NCI-H2227 (cell line): Measurements from ENCODE around the gene FBRSL1.
A peak's percentile ranks its signal among the peaks of the same experiment; 100 is the strongest.

ENCODE experiments used
- DNase-seq: peaks from one replicate; lab custom pipeline; 2025; ENCODE audit not compliant: unreplicated experiment; lab: John Stamatoyannopoulos, UW

The FBRSL1 gene

DNA sequence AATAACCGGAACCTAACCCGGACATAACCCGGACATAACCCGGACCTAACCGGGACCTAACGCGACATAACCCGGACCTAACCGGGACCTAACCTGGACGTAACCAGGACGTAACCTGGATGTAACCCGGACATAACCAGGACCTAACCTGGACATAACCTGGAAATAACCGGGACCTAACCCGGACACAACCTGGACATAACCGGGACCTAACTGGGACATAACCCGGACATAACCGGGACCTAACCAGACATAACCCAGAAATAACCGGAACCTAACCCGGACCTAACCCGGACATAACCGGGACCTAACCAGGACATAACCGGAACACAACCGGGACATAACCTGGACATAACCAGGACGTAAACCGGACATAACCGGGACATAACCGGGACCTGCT lies 6.7 kb upstream of the FBRSL1 start:
- DNase-seq, result no peak

DNA sequence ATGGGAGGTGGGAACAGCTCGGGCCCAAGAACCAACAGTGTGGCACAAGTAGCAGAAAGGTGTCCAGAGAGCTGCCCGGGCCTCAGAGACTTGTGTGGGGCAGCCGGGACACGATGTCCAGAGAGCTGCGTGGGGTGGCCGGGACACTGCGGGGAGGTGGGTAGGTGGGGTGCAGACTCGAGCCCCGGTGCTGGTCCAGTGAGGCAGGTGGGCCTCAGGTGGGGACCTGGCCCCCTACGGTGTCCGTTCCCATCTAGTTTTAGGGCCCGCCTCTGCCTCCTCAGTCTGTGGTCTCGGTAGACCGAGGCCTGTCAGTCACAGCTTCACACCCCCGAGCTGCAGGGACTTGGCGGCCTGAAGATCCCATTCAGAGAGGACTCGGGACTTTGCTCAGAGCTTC lies 6.3 kb upstream of the FBRSL1 start:
- no peak for DNase-seq

DNA sequence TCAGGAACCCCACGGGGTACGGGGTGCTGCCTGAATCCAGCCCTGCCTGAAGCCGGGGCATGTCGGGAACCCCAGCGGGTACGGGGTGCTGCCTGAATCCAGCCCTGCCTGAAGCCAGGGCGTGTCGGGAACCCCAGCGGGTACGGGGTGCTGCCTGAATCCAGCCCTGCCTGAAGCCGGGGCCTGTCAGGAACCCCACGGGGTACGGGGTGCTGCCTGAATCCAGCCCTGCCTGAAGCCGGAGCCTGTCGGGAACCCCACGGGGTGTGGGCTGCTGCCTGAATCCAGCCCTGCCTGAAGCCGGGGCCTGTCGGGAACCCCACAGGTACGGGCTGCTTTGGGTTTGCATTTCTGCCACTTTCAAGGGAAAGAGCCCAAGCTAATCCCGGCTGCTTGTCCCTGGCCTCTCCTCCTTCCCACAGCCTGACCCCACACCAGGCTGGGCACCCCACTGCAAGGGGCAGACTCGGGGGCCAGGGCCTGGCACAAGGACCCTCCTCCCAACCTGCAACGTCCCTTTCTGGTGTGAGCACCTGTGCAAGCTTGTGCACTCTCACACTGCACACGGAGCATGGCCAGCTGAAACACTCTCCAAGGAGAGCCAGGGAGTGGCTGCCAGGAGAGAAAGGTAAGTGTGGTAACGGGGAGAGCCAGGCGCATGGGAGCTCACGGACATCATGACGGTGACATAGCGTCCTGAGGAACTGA lies 5.6 kb upstream of the FBRSL1 start:
- DNase-seq, result no peak

DNA sequence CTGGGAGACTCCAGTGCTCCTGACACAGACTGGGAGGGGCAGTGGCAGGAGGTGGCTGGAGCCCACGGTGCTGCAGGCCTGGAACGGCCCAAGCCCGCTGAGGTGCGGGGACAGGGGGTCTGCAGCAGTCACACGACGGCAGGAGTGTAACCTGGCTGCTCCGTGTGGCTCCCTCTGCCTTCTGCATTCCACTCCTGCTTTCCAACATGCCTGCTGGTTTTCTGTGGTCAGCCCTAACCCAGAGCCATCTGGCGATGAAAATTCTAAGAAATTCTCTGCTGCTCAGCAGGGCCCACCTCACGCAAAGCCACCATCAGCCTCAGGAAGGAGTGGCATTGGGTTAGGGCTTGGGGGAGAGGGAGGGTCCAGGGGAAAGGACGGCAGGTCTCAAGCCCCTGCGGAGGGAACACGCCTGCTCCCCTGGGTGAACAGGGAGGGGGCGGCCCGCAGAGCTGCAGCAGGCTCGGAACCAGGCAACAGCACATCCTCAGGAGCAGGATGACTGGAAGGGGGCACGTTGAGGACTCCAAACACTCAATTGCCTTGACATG lies 5.0 kb upstream of the FBRSL1 start:
- no peak for DNase-seq

DNA sequence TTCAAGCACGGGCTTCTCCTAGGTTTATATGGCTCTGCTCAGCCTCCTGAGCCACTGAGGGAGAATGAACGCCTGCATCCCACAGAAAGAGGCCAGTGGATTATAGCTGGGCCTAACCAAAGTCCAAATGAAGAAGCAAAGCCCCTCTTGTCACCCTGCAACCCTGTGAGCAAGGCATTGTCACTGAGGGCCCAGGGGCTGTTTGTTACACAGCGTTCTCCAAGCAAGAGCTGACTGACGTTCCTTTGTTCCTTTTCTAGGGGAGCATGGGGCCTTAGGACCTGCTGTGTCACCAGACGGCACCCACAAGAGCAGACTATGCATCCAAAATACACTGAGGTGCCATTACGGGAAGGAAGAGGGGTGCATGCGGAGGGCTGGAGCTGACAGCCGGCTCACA lies 4.3 kb upstream of the FBRSL1 start:
- no peak for DNase-seq

DNA sequence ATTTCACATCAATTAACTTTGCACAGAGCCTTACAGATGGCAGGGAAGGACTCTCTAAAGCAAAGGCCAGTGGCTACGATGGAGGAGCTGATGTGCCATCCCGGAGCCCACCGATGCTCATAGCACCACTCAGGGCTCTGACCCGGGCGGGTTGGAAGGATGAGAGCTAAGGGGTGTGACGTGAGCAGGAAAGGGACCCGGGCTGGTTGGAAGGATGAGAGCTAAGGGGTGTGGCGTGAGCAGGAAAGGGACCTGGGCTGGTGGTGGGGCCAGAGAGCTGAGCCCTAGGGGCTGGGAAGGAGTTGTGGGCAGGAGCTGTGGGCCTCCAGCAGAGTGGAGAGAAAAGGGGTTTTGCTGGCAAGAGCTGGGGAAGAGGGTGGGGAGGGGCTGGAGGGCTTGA lies 3.8 kb upstream of the FBRSL1 start:
- no peak for DNase-seq

DNA sequence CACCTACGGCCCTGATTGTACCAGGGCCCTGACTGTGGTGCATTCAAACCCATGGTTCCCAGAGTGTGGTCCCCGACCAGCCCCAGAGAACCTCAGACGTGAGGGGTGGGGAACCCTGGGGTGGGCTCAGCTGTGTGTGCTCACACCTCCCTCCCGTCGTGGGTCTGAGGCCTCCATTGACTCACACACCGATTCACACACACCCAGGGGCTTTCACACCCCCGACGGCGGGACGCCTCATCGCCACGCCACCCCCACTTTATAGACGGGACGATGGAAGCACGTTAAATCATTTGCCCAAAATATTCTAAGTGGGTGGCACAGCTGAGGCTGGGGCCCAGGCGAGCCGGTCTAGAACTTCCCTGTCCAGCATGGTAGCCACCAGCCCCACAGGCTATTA lies 3.4 kb upstream of the FBRSL1 start:
- no peak for DNase-seq

DNA sequence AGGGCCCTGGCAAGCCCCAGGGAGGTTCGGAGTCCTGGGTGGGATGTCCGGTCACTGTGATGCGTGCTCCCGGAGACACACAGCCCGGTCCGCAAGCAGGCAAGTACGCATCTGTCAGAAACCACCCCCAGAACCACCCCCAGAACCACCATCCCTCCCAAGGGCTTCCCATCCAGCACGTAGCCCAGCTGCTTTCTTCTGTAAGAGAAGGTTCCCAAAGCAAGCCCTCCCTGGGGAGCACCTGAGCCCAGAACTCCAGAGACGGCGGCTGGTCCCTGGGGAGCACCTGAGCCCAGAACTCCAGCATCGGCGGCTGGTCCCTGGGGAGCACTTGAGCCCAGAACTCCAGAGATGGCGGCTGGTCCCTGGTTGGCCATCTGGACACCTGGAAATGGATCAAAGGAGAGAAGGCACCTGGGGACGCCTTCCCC lies 2.6 kb upstream of the FBRSL1 start:
- no peak for DNase-seq

DNA sequence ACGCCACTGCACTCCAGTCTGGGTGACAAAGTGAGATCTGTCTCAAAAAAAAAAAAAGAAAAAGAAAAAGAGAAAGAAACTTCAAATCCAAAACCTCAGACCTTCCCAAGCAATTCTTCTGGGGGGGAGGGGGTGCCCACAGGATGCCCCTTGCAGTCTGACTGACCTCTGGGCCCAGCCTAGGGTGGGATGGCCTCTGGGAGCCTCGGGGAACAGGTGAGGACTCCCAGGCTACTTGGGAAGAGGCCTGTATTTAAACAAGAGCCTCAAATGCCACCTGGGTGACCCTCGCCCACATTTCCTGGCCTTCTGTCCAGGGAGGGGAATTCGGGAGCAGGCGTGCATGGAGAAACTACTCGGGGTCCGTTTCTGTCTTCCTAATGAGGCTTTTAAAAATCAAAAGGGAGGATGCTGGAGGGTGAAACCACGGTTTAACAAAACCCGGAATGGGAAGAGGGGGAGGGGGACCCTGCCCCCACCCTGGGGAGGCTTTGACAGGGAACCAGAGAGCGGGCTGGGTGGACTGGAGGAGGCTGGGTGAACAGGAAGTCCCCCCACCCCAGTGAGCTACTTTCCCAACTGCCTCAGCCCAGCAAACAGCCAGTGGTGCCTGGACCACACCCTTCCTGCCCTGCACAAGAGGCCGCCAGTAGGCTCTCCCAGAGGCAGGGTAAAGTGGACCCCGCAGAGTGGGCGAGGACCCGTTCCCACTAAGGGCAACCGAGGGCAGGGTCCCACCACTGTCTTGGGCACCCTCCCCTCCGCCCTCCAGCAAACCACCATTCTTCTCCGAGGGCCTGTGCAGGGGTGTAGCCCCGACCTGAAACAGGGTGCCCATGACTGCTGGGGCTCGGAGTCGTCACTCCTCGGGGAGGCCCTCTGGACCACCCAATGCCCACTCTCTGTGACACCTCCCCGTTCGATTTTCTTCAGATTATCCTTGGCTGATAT lies 1.5 kb upstream of the FBRSL1 start:
- DNase-seq, result no peak

DNA sequence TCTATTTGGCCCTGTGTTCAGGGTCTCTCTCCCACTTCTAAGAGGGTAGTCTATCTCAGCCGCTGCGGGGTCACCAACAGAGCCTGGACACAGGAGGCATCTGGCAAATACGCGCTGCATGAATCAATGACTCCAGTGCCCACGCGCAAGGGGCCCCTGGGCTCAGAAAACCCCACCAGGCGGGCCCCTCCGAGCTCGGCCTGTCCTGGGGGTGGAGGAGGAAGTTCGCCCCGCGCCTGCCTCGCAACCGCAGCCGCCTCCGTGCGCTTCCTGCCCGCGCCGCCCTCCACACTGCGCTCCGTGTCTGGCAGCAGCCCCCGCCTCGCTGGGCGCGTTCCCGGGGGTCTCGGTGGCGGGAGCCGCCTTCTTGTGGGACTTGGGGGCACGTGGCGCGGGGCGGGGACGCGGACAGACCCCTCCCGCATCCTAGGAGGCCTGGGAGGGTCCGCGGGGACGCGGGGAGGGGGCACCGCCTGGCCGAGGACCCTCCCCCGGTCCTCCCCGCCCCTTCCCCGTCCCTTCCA lies 811 bp upstream of the FBRSL1 start:
- DNase-seq, result peak; percentile 80

DNA sequence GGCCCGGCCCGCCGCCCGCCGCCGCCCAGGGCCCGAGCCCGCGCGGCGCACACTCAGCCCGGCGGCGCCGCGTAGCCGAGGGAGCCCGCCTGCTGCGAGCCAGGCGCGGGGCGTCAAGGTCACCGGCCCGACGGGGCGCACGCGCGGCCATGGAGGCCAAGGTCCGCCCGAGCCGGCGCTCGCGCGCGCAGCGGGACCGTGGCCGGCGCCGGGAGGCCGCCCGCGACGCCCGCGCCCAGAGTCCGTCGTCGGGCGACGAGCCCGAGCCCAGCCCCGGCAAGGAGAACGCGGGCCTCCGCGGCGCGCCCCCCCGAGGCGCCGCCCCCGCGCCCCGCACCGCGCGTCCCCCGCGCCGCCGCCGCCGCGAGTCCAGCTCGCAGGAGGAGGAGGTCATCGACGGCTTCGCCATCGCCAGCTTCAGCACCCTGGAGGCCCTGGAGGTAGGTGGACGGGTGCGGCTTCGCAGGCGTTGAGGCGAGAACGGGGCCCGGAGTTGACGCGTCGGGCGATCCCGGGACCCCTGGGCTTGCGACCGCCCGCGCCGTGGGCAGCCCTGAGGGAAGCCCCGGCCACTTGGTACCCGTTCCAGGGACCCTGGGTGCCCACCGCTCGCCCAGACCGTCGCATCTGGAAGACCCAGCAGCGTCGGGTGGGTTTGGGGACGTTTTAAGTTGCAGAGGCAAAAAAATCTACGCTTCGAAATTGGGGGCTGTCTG lies 629 bp downstream of the FBRSL1 start:
- DNase-seq, result no peak

DNA sequence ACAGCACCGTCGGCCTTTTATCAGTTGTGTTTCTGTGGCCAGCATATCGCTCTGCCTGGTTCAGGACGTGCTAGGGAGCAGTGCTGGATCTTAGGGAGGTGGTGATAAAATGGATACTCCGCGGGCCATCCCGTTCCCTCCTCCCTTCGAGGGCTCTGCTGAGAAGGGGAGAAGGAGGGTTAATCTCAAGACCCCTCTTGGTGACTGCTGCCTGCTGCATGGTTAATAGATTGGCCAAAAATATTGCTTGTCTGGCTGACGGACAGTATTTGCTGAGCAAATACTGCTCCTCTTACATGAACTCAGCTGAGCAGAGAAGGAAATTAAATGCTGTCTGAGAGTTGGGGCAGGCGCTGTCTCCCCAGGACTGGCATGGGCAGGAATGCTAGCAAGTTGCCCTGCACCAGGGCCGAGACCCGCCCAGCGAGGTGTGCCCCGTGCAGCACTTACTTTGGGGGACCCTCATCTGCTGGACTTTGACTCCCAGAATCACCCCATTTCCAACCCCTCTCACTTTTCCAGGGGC lies 1.2 kb downstream of the FBRSL1 start:
- DNase-seq, result no peak

DNA sequence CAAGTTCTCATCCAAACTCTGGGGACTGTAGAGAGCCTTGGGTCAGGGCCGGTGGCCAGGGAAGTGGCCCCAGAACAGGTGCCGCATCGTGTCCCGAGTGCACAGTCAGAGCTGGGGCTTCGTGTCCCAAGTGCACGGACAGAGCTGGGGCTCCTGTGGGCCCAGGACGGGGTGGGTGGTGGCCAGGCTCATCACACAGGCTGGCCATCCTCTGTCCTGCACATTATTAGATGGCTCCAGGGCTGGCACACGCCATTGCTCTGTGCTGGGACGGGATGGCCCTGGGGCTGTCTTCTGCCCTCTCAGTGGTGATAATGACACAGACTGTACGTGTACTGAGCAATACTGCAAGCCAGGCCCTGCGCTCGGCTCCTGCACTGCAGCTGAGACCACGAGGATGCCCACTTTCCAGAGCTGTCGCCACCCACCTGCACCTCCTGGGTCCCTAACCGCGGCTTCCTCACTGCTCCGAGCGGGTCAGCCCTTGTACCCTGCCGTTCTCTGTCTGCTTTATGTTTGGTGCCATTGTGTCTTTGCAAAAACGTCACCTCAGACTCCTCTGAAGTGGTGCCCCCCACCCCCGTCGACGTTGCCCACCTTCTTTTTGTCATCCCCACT lies 1.9 kb downstream of the FBRSL1 start:
- no peak for DNase-seq

DNA sequence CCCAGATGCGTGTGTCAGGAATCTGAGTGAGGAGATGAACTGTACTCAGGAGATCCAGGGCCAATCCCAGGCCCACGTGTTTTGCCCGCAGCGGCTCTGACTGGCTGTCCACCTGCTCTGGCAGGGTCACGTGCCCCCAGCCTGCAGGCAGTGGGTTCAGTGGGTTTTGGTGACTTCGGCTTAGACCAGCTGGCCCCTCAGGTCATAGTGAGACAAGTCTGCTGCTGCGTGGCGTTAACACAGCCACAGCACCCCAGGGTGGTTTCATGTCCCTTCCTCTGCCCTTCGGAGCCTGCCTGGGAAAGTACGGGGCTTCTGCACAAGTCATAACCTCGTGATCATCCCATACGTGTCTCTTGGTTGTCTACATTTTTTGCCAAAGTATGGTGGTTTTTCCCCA lies 2.6 kb downstream of the FBRSL1 start:
- no peak for DNase-seq

DNA sequence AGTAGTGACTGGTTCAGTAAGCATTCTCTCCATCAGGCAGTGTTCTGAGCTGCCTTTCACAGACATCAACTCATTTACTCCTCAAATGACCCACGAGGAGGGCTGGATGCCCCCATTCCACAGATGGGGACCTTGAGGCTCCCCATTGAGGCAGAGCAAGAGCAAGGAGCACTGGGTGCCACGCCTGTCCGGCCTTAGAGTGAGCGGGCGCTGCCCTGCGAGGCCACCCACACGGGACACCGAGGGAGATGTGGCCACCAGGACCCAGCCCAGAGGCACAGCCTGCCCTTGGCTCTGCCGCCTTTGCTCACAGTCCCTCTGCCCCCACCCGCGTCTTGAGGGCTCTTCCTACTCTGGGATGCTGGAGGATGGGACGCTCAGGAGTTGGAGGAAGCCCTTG lies 3.0 kb downstream of the FBRSL1 start:
- DNase-seq, result no peak

DNA sequence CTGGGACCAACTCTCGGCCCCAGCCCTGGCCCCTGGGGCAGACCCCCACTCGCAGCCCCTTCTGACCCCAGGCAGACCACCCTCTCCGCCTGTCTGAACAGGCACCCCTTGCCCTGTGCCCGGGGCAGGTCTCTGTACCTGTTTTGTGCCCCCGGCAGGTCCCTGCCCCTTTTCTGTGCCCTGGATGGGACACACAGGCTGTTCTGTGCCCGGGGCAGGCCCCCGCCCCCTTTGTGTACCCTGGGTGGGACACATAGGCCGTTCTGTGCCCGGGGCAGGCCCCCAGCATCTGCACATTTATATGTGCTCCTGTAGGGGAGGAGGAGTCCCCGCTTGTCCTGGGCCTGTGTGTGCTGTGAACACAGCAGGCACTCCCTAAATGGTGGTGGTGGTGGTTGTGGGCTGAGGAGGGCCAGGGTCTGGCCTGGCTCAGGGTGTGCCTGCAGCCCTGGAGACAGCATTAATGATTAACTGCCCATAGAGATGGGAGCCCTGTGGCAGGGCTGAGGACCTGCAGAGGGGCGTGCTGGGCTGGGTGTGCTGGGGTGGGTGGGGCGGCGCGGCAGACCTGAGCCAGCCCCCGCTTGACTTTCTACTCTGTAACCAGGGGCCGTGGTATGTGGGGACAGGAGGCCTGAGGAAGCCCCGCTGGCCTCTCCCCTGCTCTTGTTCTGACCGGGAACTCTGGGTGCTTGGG lies 3.7 kb downstream of the FBRSL1 start:
- no peak for DNase-seq

DNA sequence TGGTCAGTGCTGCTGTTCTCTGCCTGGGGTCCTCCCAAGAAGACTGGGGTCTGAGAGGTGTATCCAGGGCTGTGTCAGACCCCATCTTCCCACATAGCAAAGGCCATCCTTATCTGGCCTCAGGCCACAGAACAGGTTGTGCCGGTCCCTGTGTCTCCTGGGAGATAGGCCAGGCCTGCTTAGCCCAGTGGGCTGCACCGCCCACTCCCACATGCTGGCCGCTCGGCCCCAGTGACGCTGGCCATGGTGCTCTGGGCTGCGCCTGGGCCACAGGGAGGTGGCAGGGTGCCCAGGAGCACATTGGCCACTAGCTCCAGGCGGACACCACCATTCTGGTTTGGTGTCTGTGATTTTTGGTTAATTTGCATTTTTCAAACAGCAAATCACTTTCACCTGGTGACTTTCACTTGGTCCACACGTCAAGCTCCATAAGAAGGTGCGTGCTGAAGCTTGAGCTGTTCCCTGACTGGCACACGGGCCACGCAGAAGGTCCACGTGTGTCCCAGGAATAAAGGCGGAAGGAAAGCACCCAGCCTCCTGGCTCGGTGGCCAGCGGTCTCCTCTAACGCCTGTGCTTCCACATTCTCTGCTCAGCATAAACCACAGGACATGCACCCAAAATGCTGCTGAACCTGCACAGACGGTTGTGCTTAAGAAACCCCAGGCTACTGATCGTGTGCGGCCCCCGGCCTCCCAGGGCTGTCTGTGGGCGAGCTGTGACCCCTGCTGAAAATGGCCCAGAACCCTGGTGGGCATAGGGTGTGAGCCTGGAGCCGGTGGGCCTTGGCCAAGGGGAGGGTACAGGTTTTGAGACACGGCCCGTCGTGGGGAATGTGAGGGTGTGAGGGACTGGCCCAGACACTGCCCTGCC lies 4.6 kb downstream of the FBRSL1 start:
- no peak for DNase-seq

DNA sequence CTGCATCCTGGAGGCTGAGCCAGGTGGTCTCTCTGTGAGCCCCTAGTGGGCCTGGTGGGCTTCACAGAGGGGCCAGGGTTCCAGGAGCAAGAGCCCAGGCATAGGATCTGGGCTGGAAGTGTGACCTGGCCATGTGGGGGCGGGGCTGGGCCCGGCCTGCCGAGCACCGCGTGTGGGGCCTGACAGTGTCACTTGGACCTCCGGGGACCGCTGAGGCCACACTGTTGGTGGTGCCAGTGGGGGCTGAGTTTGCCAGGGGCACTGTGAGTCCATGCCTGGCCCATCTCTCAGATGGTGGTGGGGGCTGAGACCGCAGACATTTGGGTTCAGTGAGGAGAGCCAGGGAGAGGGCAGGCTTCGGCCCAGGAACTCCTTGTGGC lies 5.2 kb downstream of the FBRSL1 start:
- DNase-seq, result no peak
